GM06990 (cell line): ENCODE data around the gene ZC3H6.
"Not testable (repeated sequence)": the region's sequence is repeated elsewhere in the genome, so short reads cannot be mapped to it uniquely, and the experiment has no call there.

ENCODE experiments used
- DNase-seq: peaks from one replicate; pipeline ENCODE4 v3.0.0-alpha.2; 2011; ENCODE audit not compliant: insufficient read length; ENCODE audit errors: extremely low read depth
- H3K27me3 ChIP-seq: replicated peaks from 2 replicates; pipeline ENCODE4 v1.6.0; 2011; ENCODE audit warnings: low read length; ENCODE audit not compliant: control insufficient read depth, insufficient read depth
- H3K36me3 ChIP-seq: 2 replicates; pipeline ENCODE4 v1.5.1; 2011; ENCODE audit warnings: low read length; ENCODE audit not compliant: control insufficient read depth, insufficient read depth
- H3K4me3 ChIP-seq: replicated peaks from 2 replicates; pipeline ENCODE4 v1.5.1; 2011; ENCODE audit warnings: low read depth, mild to moderate bottlenecking, control low read depth, low read length
- TF ChIP-seq, protein P1 (sequence below): IDR thresholded peaks from 2 replicates; pipeline ENCODE4 v1.5.1; 2011; ENCODE audit warnings: low read length, control low read depth, mild to moderate bottlenecking, inconsistent platforms; ENCODE audit not compliant: insufficient read depth, poor library complexity, severe bottlenecking

ZC3H6 gene

DNA sequence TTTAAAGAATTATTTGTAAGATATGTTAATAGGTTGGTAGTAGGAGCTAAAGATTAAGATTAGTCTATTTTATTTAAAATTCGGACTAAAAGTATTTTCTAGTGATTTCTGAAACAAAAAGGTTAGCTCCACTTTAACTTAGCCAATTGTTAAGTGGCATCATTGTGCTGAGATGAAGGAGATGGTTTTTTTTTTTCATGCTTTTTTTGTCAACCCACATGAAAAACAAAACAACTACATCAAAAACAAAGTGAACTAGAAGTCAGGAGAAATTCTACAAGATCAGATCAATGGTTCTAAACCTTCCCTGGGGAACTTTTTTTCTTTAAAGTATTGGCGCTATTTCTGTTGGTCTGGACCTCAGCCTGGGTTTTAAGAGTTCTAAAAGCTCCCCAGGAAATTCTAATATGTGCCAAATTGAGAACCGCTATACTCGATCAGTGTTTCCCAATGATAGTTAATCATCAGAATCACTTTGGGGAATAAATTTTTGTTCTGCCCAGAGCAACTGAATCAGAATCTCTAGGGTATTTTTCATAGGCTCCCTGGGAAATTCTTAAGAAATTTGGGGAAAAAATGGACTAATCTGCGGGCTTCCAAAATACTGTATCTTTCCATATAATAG lies 2.3 kb downstream of the ZC3H6 start:
- no peak for DNase-seq
- TF ChIP-seq, protein P1, sequence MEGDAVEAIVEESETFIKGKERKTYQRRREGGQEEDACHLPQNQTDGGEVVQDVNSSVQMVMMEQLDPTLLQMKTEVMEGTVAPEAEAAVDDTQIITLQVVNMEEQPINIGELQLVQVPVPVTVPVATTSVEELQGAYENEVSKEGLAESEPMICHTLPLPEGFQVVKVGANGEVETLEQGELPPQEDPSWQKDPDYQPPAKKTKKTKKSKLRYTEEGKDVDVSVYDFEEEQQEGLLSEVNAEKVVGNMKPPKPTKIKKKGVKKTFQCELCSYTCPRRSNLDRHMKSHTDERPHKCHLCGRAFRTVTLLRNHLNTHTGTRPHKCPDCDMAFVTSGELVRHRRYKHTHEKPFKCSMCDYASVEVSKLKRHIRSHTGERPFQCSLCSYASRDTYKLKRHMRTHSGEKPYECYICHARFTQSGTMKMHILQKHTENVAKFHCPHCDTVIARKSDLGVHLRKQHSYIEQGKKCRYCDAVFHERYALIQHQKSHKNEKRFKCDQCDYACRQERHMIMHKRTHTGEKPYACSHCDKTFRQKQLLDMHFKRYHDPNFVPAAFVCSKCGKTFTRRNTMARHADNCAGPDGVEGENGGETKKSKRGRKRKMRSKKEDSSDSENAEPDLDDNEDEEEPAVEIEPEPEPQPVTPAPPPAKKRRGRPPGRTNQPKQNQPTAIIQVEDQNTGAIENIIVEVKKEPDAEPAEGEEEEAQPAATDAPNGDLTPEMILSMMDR: no peak

DNA sequence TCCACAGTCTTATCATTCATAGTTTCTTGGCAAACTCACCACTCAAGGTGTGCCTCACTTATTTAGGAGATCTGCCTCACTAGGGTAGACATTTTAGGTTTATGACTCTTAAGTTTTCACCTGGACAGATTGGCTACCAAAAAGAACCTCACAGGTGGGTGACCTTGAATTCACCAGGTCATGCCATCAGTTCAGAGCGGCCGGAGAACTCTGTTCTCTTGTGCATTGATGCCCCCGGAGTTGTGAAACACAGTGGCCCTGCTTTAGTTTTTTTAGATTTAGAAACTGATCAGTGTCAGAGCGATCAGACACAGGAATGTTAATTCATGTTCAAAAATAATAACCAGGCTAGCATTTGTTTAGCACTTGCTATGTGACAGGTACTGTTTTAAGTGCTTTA lies 6.7 kb downstream of the ZC3H6 start:
- not testable (repeated sequence) for H3K27me3 ChIP-seq, H3K36me3 ChIP-seq, DNase-seq, H3K4me3 ChIP-seq

More for the DNA sequence above, 2.3 kb downstream of the ZC3H6 start:
- Histone ChIP-seq H3K27me3 (no peaks in the 10 kb centered on the region), H3K36me3 (no peaks in the 10 kb centered on the region), H3K4me3 (no peak overlapping the region)

DNA sequence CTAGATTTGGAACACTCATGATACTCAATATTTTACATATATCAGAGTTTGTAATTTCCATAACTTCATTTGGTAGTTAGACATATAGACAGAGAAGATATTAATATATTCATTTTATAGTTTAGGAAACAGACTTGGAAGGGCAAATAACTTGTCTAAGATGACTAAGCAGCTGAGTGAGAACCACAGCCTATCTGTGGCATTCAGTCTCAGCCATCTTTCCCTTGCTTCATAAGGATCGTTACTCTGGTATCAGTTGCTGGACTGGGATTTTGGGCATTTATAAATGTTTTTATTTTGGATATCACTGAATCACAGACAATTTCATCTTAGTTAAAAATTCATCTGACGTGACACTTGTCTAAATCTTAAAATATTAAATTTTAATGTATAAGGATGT lies 8.1 kb downstream of the ZC3H6 start:
- not testable (repeated sequence) for H3K36me3 ChIP-seq, H3K4me3 ChIP-seq, H3K27me3 ChIP-seq, DNase-seq

DNA sequence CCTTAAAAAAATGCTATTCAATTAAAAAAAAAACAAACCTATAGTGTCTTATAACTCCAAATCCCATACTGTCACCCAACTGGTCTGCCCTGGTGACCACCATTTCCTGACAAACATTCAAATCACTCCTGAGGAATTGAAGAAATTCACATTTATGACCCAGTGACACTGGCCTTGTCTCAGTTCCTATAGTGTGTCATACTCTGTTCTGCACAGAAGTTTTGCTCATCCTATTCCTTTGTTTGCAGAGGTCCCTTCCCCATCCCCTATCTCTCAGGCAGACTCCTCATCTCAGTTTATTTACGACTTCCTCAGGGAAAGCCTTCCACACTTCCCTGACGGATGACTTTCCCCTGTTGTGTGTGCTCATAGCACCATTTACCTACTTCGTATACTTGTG lies 14.7 kb downstream of the ZC3H6 start:
- H3K36me3 ChIP-seq: no peaks in the 10 kb centered on the region
- no peak overlapping the region for H3K4me3 ChIP-seq
- TF ChIP-seq, protein P1: no peak
- DNase-seq: no peak
- H3K27me3 ChIP-seq: no peaks in the 10 kb centered on the region

DNA sequence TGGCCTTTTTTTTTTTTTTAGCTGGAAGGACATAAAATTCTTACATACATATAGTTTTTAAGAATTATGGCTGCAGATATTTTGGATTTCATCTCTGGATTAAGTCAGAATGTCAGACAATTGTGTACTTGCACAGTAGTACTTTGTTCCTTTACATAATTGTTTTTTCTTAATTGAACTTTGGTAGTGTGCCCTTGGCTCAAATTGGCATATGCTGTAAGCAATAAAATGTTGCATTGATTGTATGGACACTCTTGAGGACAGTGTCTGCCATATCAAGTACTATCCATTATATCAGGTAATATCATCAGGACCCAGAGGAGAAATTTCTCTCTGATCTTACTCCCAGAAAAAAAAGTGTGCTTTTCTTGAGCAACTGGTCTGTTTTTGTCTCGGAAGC lies 15.3 kb downstream of the ZC3H6 start:
- TF ChIP-seq, protein P1: no peak
- DNase-seq: no peak
- H3K27me3 ChIP-seq: no peaks in the 10 kb centered on the region
- H3K36me3 ChIP-seq: no peaks in the 10 kb centered on the region
- H3K4me3 ChIP-seq: no peak overlapping the region

DNA sequence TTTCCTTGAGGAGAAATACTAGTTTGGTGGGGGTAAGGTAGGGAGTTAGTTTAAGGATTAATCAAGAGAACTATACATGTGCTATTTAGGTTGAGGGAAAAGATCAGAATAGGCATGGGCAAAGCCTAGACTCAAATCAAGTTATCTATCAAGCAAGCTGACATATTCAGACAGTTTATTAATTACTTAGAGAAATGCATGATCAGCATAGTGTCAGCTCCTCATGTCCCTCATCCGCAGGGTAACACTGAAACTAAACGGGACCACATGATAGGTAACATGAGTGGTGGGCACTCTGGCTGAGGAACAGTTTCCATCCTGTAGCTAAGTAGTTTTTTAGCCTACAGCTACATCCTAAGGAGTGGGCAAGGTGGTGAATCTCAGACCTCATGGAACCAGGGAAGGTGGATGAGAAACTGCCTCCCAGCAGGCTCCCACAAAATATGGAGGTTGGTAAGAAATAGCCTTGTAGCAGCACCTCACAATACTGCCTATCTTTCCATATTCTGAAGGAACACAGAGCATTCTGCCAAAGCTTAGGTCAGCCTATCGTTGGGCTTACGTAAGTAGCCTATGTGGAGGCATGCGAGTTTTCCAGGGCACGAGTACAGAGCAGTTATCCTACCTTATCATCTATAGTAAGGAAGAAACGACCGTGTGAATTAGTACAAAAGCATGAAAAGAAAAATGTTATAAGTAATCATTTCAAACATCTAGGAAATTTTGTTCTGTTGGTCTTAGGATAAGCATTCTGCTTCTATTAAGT lies 18.4 kb downstream of the ZC3H6 start:
- H3K27me3 ChIP-seq: no peaks in the 10 kb centered on the region
- TF ChIP-seq, protein P1: no peak
- no peak for DNase-seq
- no peaks in the 10 kb centered on the region for H3K36me3 ChIP-seq
- H3K4me3 ChIP-seq: no peak overlapping the region
